ENCODE measurements around the gene ATAD3B. TPM values are rescaled to one million over a fixed set of nuclear protein-coding genes. Genes with fewer than 3 reads are reported as not detected.
"Not testable (repeated sequence)": the region's sequence is repeated elsewhere in the genome, so short reads cannot be mapped to it uniquely, and the experiment has no call there.

Gene ATAD3B
- total RNA-seq, 1 experiment from 2014 or later, result 62.9 TPM

GRCh38 chr1:1451696-1452364 lies 19.7 kb upstream of the ATAD3B start:
- ATAC-seq (no peak), DNase-seq (ENCODE audit: low read depth, low spot score) (no peak)
- no peak overlapping the region for H2AFZ ChIP-seq (ENCODE audit: low read depth, low read length, poor library complexity, severe bottlenecking)
- H4K20me1 ChIP-seq (ENCODE audit: insufficient read depth), result no peaks in the 10 kb centered on the region
- ChIA-PET RAD21 (ENCODE audit: low non-redundant PET in 1 of 2, low total read pairs in 2 of 2, uncharacterized antibody in 2 of 2, unreplicated experiment in 2 of 2) (no interaction called here), CTCF (no interaction called here), POLR2A (no interaction called here)
- no peak overlapping the region for H3K27ac ChIP-seq (ENCODE audit: low read depth, low read length)
- H3K9ac ChIP-seq (ENCODE audit: low read length), result no peak overlapping the region
- BruUV-seq (replicated peaks), result no TSS peak
- H3K4me2 ChIP-seq (ENCODE audit: low read length), result no peak overlapping the region
- H3K4me3 ChIP-seq (replicated peaks in 1 of 2; ENCODE audit: low read depth in 1 of 2, low read length in 2 of 2), result no peak overlapping the region
- no peaks in the 10 kb centered on the region for H3K36me3 ChIP-seq (ENCODE audit: control insufficient read depth in 1 of 2, insufficient read depth in 2 of 2, low read length in 2 of 2)
- intact Hi-C loops (cut with micrococcal nuclease), result no loop called here
- H3K9me3 ChIP-seq (ENCODE audit: control insufficient read depth in 1 of 2, insufficient read depth in 1 of 2, low read depth in 1 of 2, low read length in 2 of 2), result no peaks in the 10 kb centered on the region
- H3K27me3 ChIP-seq (ENCODE audit: insufficient read depth, low read length), result no peaks in the 10 kb centered on the region
- no peaks in the 10 kb centered on the region for H3K9me2 ChIP-seq (ENCODE audit: insufficient read depth)
- no peaks in the 10 kb centered on the region for H3K4me1 ChIP-seq (ENCODE audit: control insufficient read depth in 1 of 2, insufficient read depth in 2 of 2, low read length in 2 of 2)
- H3K79me2 ChIP-seq (ENCODE audit: insufficient read depth, low read length), result no peaks in the 10 kb centered on the region
- TF ChIP-seq ATF3 (IDR thresholded peaks at IDR 0.05), result no peak

- H3K9ac ChIP-seq (ENCODE audit: low read length); H3K27me3 ChIP-seq (ENCODE audit: insufficient read depth, low read length); DNase-seq (ENCODE audit: low read depth, low spot score); RAD21 ChIA-PET (ENCODE audit: low non-redundant PET in 1 of 2, low total read pairs in 2 of 2, uncharacterized antibody in 2 of 2, unreplicated experiment in 2 of 2); H4K20me1 ChIP-seq (ENCODE audit: insufficient read depth); H3K4me2 ChIP-seq (ENCODE audit: low read length); H3K4me3 ChIP-seq (replicated peaks in 1 of 2; ENCODE audit: low read depth in 1 of 2, low read length in 2 of 2); intact Hi-C loops (cut with micrococcal nuclease); POLR2A ChIA-PET; H3K36me3 ChIP-seq (ENCODE audit: control insufficient read depth in 1 of 2, insufficient read depth in 2 of 2, low read length in 2 of 2); ATAC-seq; H3K9me2 ChIP-seq (ENCODE audit: insufficient read depth); H3K79me2 ChIP-seq (ENCODE audit: insufficient read depth, low read length); H2AFZ ChIP-seq (ENCODE audit: low read depth, low read length, poor library complexity, severe bottlenecking); H3K4me1 ChIP-seq (ENCODE audit: control insufficient read depth in 1 of 2, insufficient read depth in 2 of 2, low read length in 2 of 2); H3K27ac ChIP-seq (ENCODE audit: low read depth, low read length); BruUV-seq (replicated peaks); CTCF ChIA-PET; H3K9me3 ChIP-seq (ENCODE audit: control insufficient read depth in 1 of 2, insufficient read depth in 1 of 2, low read depth in 1 of 2, low read length in 2 of 2): not testable (repeated sequence)
These were observed 19.2 kb upstream of the ATAD3B start for GRCh38 chr1:1452365-1452739.

DNA sequence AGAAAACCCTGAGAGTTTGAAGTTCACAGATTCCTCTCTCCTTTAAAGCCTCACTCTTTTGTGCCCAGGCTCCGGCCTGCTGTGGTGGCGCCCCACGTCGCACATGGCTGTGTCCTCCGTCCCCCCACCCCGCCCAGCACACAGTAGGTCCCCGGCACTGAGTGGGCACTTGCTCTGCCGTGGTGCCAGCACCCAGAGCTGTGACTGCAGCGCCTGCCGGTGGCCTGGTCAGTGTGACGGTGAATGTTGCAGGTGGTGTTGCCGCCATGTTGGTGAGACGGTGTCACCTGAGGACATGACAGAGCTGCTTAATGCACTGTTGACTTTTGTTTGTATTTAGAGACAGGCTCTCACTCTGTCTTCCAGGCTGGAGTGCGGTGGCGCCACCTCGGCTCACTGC lies 18.7 kb upstream of the ATAD3B start:
- Histone ChIP-seq H3K9ac (ENCODE audit: low read length) (no peak overlapping the region), H3K4me2 (ENCODE audit: low read length) (no peak overlapping the region), H3K4me3 (replicated peaks in 1 of 2; ENCODE audit: low read depth in 1 of 2, low read length in 2 of 2) (no peak overlapping the region), H3K79me2 (ENCODE audit: insufficient read depth, low read length) (no peaks in the 10 kb centered on the region), H3K27me3 (ENCODE audit: insufficient read depth, low read length) (no peaks in the 10 kb centered on the region), H3K9me3 (ENCODE audit: control insufficient read depth in 1 of 2, insufficient read depth in 1 of 2, low read depth in 1 of 2, low read length in 2 of 2) (no peaks in the 10 kb centered on the region), H4K20me1 (ENCODE audit: insufficient read depth) (no peaks in the 10 kb centered on the region), H3K4me1 (ENCODE audit: control insufficient read depth in 1 of 2, insufficient read depth in 2 of 2, low read length in 2 of 2) (no peaks in the 10 kb centered on the region), H3K36me3 (ENCODE audit: control insufficient read depth in 1 of 2, insufficient read depth in 2 of 2, low read length in 2 of 2) (no peaks in the 10 kb centered on the region), H2AFZ (ENCODE audit: low read depth, low read length, poor library complexity, severe bottlenecking) (no peak overlapping the region), H3K9me2 (ENCODE audit: insufficient read depth) (no peaks in the 10 kb centered on the region), H3K27ac (ENCODE audit: low read depth, low read length) (no peak overlapping the region)
- no peak for DNase-seq (ENCODE audit: low read depth, low spot score)
- no TSS peak for BruUV-seq (replicated peaks)
- intact Hi-C loops (cut with micrococcal nuclease), result no loop called here
- RAD21 ChIA-PET (ENCODE audit: low non-redundant PET in 1 of 2, low total read pairs in 2 of 2, uncharacterized antibody in 2 of 2, unreplicated experiment in 2 of 2), result no interaction called here
- TF ChIP-seq POLR2A (IDR thresholded peaks at IDR 0.05; ENCODE audit: borderline replicate concordance, extremely low read depth, insufficient read depth, insufficient read length), result no peak
- no peak for TF ChIP-seq EZH2 (IDR thresholded peaks at IDR 0.05)
- TF ChIP-seq, protein P1, sequence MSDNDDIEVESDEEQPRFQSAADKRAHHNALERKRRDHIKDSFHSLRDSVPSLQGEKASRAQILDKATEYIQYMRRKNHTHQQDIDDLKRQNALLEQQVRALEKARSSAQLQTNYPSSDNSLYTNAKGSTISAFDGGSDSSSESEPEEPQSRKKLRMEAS (IDR thresholded peaks at IDR 0.05), result no peak
- no peak for ATAC-seq
- POLR2A ChIA-PET, result no interaction called here
- CTCF ChIA-PET, result no interaction called here

- H4K20me1 ChIP-seq (ENCODE audit: insufficient read depth); H3K27ac ChIP-seq (ENCODE audit: low read depth, low read length); H3K79me2 ChIP-seq (ENCODE audit: insufficient read depth, low read length); H3K9me3 ChIP-seq (ENCODE audit: control insufficient read depth in 1 of 2, insufficient read depth in 1 of 2, low read depth in 1 of 2, low read length in 2 of 2); DNase-seq (ENCODE audit: low read depth, low spot score); H3K9me2 ChIP-seq (ENCODE audit: insufficient read depth); H3K4me2 ChIP-seq (ENCODE audit: low read length); POLR2A ChIA-PET; ATAC-seq; H3K36me3 ChIP-seq (ENCODE audit: control insufficient read depth in 1 of 2, insufficient read depth in 2 of 2, low read length in 2 of 2); H3K4me3 ChIP-seq (replicated peaks in 1 of 2; ENCODE audit: low read depth in 1 of 2, low read length in 2 of 2); H3K27me3 ChIP-seq (ENCODE audit: insufficient read depth, low read length); RAD21 ChIA-PET (ENCODE audit: low non-redundant PET in 1 of 2, low total read pairs in 2 of 2, uncharacterized antibody in 2 of 2, unreplicated experiment in 2 of 2); H3K4me1 ChIP-seq (ENCODE audit: control insufficient read depth in 1 of 2, insufficient read depth in 2 of 2, low read length in 2 of 2); H2AFZ ChIP-seq (ENCODE audit: low read depth, low read length, poor library complexity, severe bottlenecking); intact Hi-C loops (cut with micrococcal nuclease); H3K9ac ChIP-seq (ENCODE audit: low read length); BruUV-seq (replicated peaks); CTCF ChIA-PET: not testable (repeated sequence)
These were observed 17.1 kb upstream of the ATAD3B start for GRCh38 chr1:1454286-1455056.
